Neural cell (in vitro differentiated cells): ENCODE measurements around the gene MARVELD3. TPM values are rescaled to one million over a fixed set of nuclear protein-coding genes. Genes with fewer than 3 reads are reported as not detected.

ENCODE experiments used
- polyA plus RNA-seq: library from polyadenylated mRNA; depleted of rRNA; stranded (reverse); fragments of >200 nt; gene quantifications from 2 replicates; pipeline ENCODE4 v1.2.3, GENCODE V29; 2014
- small RNA-seq, 3 experiments: library from RNA; depleted of rRNA; stranded (forward); fragments of <200 nt; gene quantifications; one replicate each; pipeline ENCODE3, GENCODE V24; 2012

Gene MARVELD3
- polyA plus RNA-seq, 1 donor from 2014 or later = not detected

Small RNAs within 50 kb of the gene (small RNA-seq; reads per million reads assigned to genes)
- gene RNU6-208P = 0 to 0.16 (median 0.06) reads per million in 3 experiments

Other genes with a start within 250 kb of the MARVELD3 start
- gene TLE7, start 184.1 kb upstream of the MARVELD3 start, polyA plus RNA-seq = not detected in 2 replicates
- gene ZNF23, start 163.9 kb upstream of the MARVELD3 start, polyA plus RNA-seq = 35.9 and 40.4 TPM in 2 replicates
- 6.6 and 11.8 TPM in 2 replicates for gene ZNF19, start 136.9 kb upstream of the MARVELD3 start, polyA plus RNA-seq
- gene CHST4, start 99.8 kb upstream of the MARVELD3 start, polyA plus RNA-seq = not detected in 2 replicates
- 0.14 TPM in 1 of 2 replicates, not detected in the other for gene TAT, start 49.1 kb upstream of the MARVELD3 start, polyA plus RNA-seq
- gene PHLPP2, start 98.5 kb downstream of the MARVELD3 start, polyA plus RNA-seq = 10.2 and 11.0 TPM in 2 replicates
- gene AP1G1, start 182.7 kb downstream of the MARVELD3 start, polyA plus RNA-seq = 57.1 and 62.2 TPM in 2 replicates
- gene ATXN1L, start 219.8 kb downstream of the MARVELD3 start, polyA plus RNA-seq = 8.1 and 9.5 TPM in 2 replicates